ENCODE measurements around the gene IL23R.
"Not testable (repeated sequence)": the region's sequence is repeated elsewhere in the genome, so short reads cannot be mapped to it uniquely, and the experiment has no call there.

The IL23R gene

GRCh38 chr1:67191668-67192520 lies 25.6 kb downstream of the IL23R start:
- FAIRE-seq (peak; percentile 48), DNase-seq (ENCODE audit: insufficient read length, low spot score) (no peak)

- DNase-seq (ENCODE audit: insufficient read length, low spot score) (no peak), FAIRE-seq (no peak)
Observed at GRCh38 chr1:67192902-67193301, 26.6 kb downstream of the IL23R start.

GRCh38 chr1:67193704-67194103 lies 27.4 kb downstream of the IL23R start:
- DNase-seq (ENCODE audit: insufficient read length, low spot score) = no peak
- peak; percentile 71 for FAIRE-seq

- no peak for DNase-seq (ENCODE audit: insufficient read length, low spot score)
- FAIRE-seq = peak; percentile 74
Observed at GRCh38 chr1:67194209-67194863, 28.1 kb downstream of the IL23R start.

GRCh38 chr1:67200755-67201154 lies 34.5 kb downstream of the IL23R start:
- DNase-seq (ENCODE audit: insufficient read length, low spot score) = no peak
- FAIRE-seq = peak; percentile 47

GRCh38 chr1:67201891-67202290 lies 35.6 kb downstream of the IL23R start:
- DNase-seq (ENCODE audit: insufficient read length, low spot score) (no peak), FAIRE-seq (no peak)

- FAIRE-seq (no peak), DNase-seq (ENCODE audit: insufficient read length, low spot score) (no peak)
Observed at GRCh38 chr1:67204298-67204980, 38.2 kb downstream of the IL23R start.

- not testable (repeated sequence) for DNase-seq (ENCODE audit: insufficient read length, low spot score); FAIRE-seq
Observed at GRCh38 chr1:67207398-67207797, 41.1 kb downstream of the IL23R start.

- no peak for DNase-seq (ENCODE audit: insufficient read length, low spot score)
- FAIRE-seq = no peak
Observed at GRCh38 chr1:67208217-67208616, 42.0 kb downstream of the IL23R start.

- FAIRE-seq = no peak
- DNase-seq (ENCODE audit: insufficient read length, low spot score) = no peak
Observed at GRCh38 chr1:67209521-67209920, 43.3 kb downstream of the IL23R start.

- DNase-seq (ENCODE audit: insufficient read length, low spot score) = no peak
- FAIRE-seq = peak; percentile 98
Observed at GRCh38 chr1:67211589-67212563, 45.6 kb downstream of the IL23R start.

- DNase-seq (ENCODE audit: insufficient read length, low spot score) (no peak), FAIRE-seq (peak; percentile 75)
Observed at GRCh38 chr1:67213164-67213563, 46.9 kb downstream of the IL23R start.

GRCh38 chr1:67213948-67214347 lies 47.7 kb downstream of the IL23R start:
- FAIRE-seq = no peak

GRCh38 chr1:67214420-67215174 lies 48.3 kb downstream of the IL23R start:
- FAIRE-seq = peak; percentile 98
- no peak for DNase-seq (ENCODE audit: insufficient read length, low spot score)

More at GRCh38 chr1:67213948-67214347, 47.7 kb downstream of the IL23R start:
- DNase-seq (ENCODE audit: insufficient read length, low spot score) = no peak

- FAIRE-seq = peak; percentile 11
- DNase-seq (ENCODE audit: insufficient read length, low spot score) = no peak
Observed at GRCh38 chr1:67216401-67216800, 50.1 kb downstream of the IL23R start.

- no peak for DNase-seq (ENCODE audit: insufficient read length, low spot score)
- no peak for FAIRE-seq
Observed at GRCh38 chr1:67217417-67217816, 51.2 kb downstream of the IL23R start.

- no peak for DNase-seq (ENCODE audit: insufficient read length, low spot score)
- no peak for FAIRE-seq
Observed at GRCh38 chr1:67217938-67218337, 51.7 kb downstream of the IL23R start.

- FAIRE-seq (no peak), DNase-seq (ENCODE audit: insufficient read length, low spot score) (no peak)
Observed at GRCh38 chr1:67224856-67225255, 58.6 kb downstream of the IL23R start.

- no peak for FAIRE-seq
- no peak for DNase-seq (ENCODE audit: insufficient read length, low spot score)
Observed at GRCh38 chr1:67226688-67227087, 60.4 kb downstream of the IL23R start.

GRCh38 chr1:67227196-67227595 lies 60.9 kb downstream of the IL23R start:
- DNase-seq (ENCODE audit: insufficient read length, low spot score) = no peak
- FAIRE-seq = peak; percentile 53

Measured in GM19239 (cell line).